ENCODE data around the gene SERPINA6. TPM values are rescaled to one million over a fixed set of nuclear protein-coding genes. Genes with fewer than 3 reads are reported as not detected.

Gene SERPINA6
- total RNA-seq, 1 donor from 2014 or later = not detected

GRCh38 chr14:94330857-94331256 lies 7.7 kb upstream of the SERPINA6 start:
- Histone ChIP-seq H3K27ac (replicated peaks) (no peak overlapping the region), H3K27me3 (ENCODE audit: low read depth) (peaks cover 27% of the 10 kb centered on the region), H3K4me3 (no peak overlapping the region), H3K36me3 (no peaks in the 10 kb centered on the region), H3K9me3 (replicated peaks) (peaks cover 8% of the 10 kb centered on the region), H3K4me1 (no peaks in the 10 kb centered on the region)
- intact Hi-C loops (cut with micrococcal nuclease) = no loop called here
- DNase-seq = no peak
- TF ChIP-seq CTCF (IDR thresholded peaks at IDR 0.05; ENCODE audit: borderline replicate concordance) = no peak

GRCh38 chr14:94330432-94330831 lies 7.3 kb upstream of the SERPINA6 start:
- Histone ChIP-seq H3K36me3 (no peaks in the 10 kb centered on the region), H3K9me3 (replicated peaks) (peaks cover 8% of the 10 kb centered on the region), H3K27ac (replicated peaks) (no peak overlapping the region), H3K4me1 (no peaks in the 10 kb centered on the region), H3K27me3 (ENCODE audit: low read depth) (peaks cover 27% of the 10 kb centered on the region), H3K4me3 (no peak overlapping the region)
- DNase-seq = no peak
- intact Hi-C loops (cut with micrococcal nuclease) = no loop called here
- TF ChIP-seq CTCF (IDR thresholded peaks at IDR 0.05; ENCODE audit: borderline replicate concordance) = no peak

- H3K27me3 ChIP-seq (ENCODE audit: low read depth) = peaks cover 21% of the 10 kb centered on the region
- no peak overlapping the region for H3K27ac ChIP-seq (replicated peaks)
- intact Hi-C loops (cut with micrococcal nuclease) = no loop called here
- no peaks in the 10 kb centered on the region for H3K4me1 ChIP-seq
- no peak overlapping the region for H3K4me3 ChIP-seq
- peaks cover 8% of the 10 kb centered on the region for H3K9me3 ChIP-seq (replicated peaks)
- no peak for TF ChIP-seq CTCF (IDR thresholded peaks at IDR 0.05; ENCODE audit: borderline replicate concordance)
- no peak for DNase-seq
- H3K36me3 ChIP-seq = no peaks in the 10 kb centered on the region
These were observed 6.7 kb upstream of the SERPINA6 start for GRCh38 chr14:94329857-94330256.

- Histone ChIP-seq H3K4me1 (no peaks in the 10 kb centered on the region), H3K4me3 (no peak overlapping the region), H3K27me3 (ENCODE audit: low read depth) (peaks cover 19% of the 10 kb centered on the region), H3K36me3 (no peaks in the 10 kb centered on the region), H3K27ac (replicated peaks) (no peak overlapping the region), H3K9me3 (replicated peaks) (peaks cover 8% of the 10 kb centered on the region)
- no peak for TF ChIP-seq CTCF (IDR thresholded peaks at IDR 0.05; ENCODE audit: borderline replicate concordance)
- no peak for DNase-seq
- intact Hi-C loops (cut with micrococcal nuclease) = no loop called here
These were observed 5.1 kb upstream of the SERPINA6 start for GRCh38 chr14:94328196-94328595.

GRCh38 chr14:94321421-94322271 lies 1.5 kb downstream of the SERPINA6 start:
- Histone ChIP-seq H3K9me3 (replicated peaks) (peaks cover 14% of the 10 kb centered on the region), H3K4me1 (no peaks in the 10 kb centered on the region), H3K4me3 (no peak overlapping the region), H3K36me3 (no peaks in the 10 kb centered on the region), H3K27me3 (ENCODE audit: low read depth) (peaks cover 17% of the 10 kb centered on the region), H3K27ac (replicated peaks) (no peak overlapping the region)
- DNase-seq = no peak
- no peak for TF ChIP-seq CTCF (IDR thresholded peaks at IDR 0.05; ENCODE audit: borderline replicate concordance)
- intact Hi-C loops (cut with micrococcal nuclease) = no loop called here
